GM10248 (cell line): ENCODE measurements around the gene ABHD16A.

Source experiments
- CTCF ChIA-PET: fragments of 300-600 bp; sonication (Branson Sonifier 250); formaldehyde crosslinking; extraction: SDS; loops from one replicate; lab custom pipeline; 2021; ENCODE audit warnings: antibody characterized with exemption; lab: Yijun Ruan, JAX
- POLR2A ChIA-PET: fragments of 350-650 bp; sonication (Branson Sonifier 250); formaldehyde crosslinking; extraction: SDS; loops from one replicate; lab custom pipeline; 2020; ENCODE audit warnings: antibody characterized with exemption; lab: Yijun Ruan, JAX
- DNase-seq: peaks from one replicate; pipeline ENCODE4 v3.0.0; 2012; ENCODE audit errors: extremely low spot score
- CTCF ChIP-seq: IDR thresholded peaks from 2 replicates; pipeline ENCODE4 v1.5.1; 2012; ENCODE audit warnings: mild to moderate bottlenecking, low read depth; ENCODE audit errors: extremely low read depth, missing control alignments, control extremely low read depth

The ABHD16A gene

GRCh38 chr6:31687321-31687720 is 15.8 kb downstream of the ABHD16A start:
- POLR2A ChIA-PET = no interaction called here
- TF ChIP-seq CTCF = no peak
- DNase-seq = no peak
- CTCF ChIA-PET = interaction anchor here (1.1 to 1.4 kb wide), 2 partner anchors 9 to 265 kb away, joined by 4 read pairs; no protein-coding TSS in a partner anchor

- no peak for DNase-seq
- ChIA-PET POLR2A (no interaction called here), CTCF (interaction anchor here (0.7 to 0.9 kb wide), 2 partner anchors 83 to 109 kb away, joined by 3 read pairs; partner anchors contain the start of gene VARS1)
- no peak for TF ChIP-seq CTCF
Measured at GRCh38 chr6:31686483-31686882, 16.6 kb downstream of the ABHD16A start.

GRCh38 chr6:31683591-31683990 is 19.5 kb downstream of the ABHD16A start:
- CTCF ChIA-PET = interaction anchor here (0.8 to 1.6 kb wide), 4 partner anchors 10 to 20 kb away, joined by 3 to 6 read pairs (median 4); partner anchors contain the start of genes ABHD16A and LY6G5B
- TF ChIP-seq CTCF = no peak
- DNase-seq = no peak
- POLR2A ChIA-PET = no interaction called here

GRCh38 chr6:31681135-31681671 is 21.9 kb downstream of the ABHD16A start:
- ChIA-PET POLR2A (interaction anchor here (0.6 kb wide), 1 partner anchor 11 kb away, joined by 3 read pairs; no protein-coding TSS in a partner anchor), CTCF (interaction anchor here (0.6 to 2.4 kb wide), 15 partner anchors 9 to 289 kb away, joined by 3 to 20 read pairs (median 4); partner anchors contain the start of genes ABHD16A, CSNK2B, HSPA1A and HSPA1L)
- peak; percentile 75 for DNase-seq
- TF ChIP-seq CTCF = peak; percentile 13

GRCh38 chr6:31680226-31681134 is 22.6 kb downstream of the ABHD16A start, which contains the start of gene LY6G5C:
TSS of gene LY6G5C (minus strand) at chr6:31681067. CDS start at chr6:31680373, 694 bp downstream.
- peak; percentile 83 for DNase-seq
- CTCF ChIA-PET = interaction anchor here (0.6 to 2.9 kb wide), 20 partner anchors 8 to 290 kb away, joined by 3 to 20 read pairs (median 4); partner anchors contain the start of genes ABHD16A, CSNK2B, HSPA1A and HSPA1L
- peak; percentile 77 for TF ChIP-seq CTCF
- POLR2A ChIA-PET = interaction anchor here (0.6 kb wide), 1 partner anchor 10 kb away, joined by 3 read pairs; no protein-coding TSS in a partner anchor

- ChIA-PET CTCF (interaction anchor here (0.8 to 2.9 kb wide), 6 partner anchors 10 to 275 kb away, joined by 3 to 12 read pairs (median 4); partner anchors contain the start of gene LY6G6D), POLR2A (no interaction called here)
- DNase-seq = no peak
- TF ChIP-seq CTCF = no peak
Measured at GRCh38 chr6:31677955-31678354, 25.2 kb downstream of the ABHD16A start.
